GM19023 (cell line): ENCODE results near the gene LTO1.

ENCODE experiments used
- ATAC-seq: cut with Tn5 transposase; IDR thresholded peaks from one replicate; pipeline ENCODE4 v1.9.1; 2021; ENCODE audit warnings: mild to moderate bottlenecking, moderate library complexity; ENCODE audit not compliant: unreplicated experiment

Gene LTO1

GRCh38 chr11:69674886-69675714 is at the start of gene LTO1:
LTO1 (minus strand) TSS chr11:69675353; CDS start chr11:69675239, 114 bp downstream.
- ATAC-seq: peak; percentile 93

- no peak for ATAC-seq
Measured at GRCh38 chr11:69721745-69722144, 46.6 kb upstream of the LTO1 start.

- ATAC-seq: no peak
Measured at GRCh38 chr11:69721106-69721505, 46.0 kb upstream of the LTO1 start.

GRCh38 chr11:69718912-69719311 is 43.8 kb upstream of the LTO1 start:
- no peak for ATAC-seq

GRCh38 chr11:69718147-69718546 is 43.0 kb upstream of the LTO1 start:
- no peak for ATAC-seq

- ATAC-seq: no peak
Measured at GRCh38 chr11:69716891-69717747, 42.0 kb upstream of the LTO1 start.

GRCh38 chr11:69716099-69716498 is 40.9 kb upstream of the LTO1 start:
- no peak for ATAC-seq

GRCh38 chr11:69715446-69715845 is 40.3 kb upstream of the LTO1 start:
- ATAC-seq: no peak

GRCh38 chr11:69711822-69712801 is 37.0 kb upstream of the LTO1 start:
- ATAC-seq: no peak

- ATAC-seq: no peak
Measured at GRCh38 chr11:69708736-69709401, 33.7 kb upstream of the LTO1 start.

GRCh38 chr11:69707176-69707575 is 32.0 kb upstream of the LTO1 start:
- ATAC-seq: no peak

GRCh38 chr11:69705901-69706787 is 31.0 kb upstream of the LTO1 start:
- ATAC-seq: no peak

- no peak for ATAC-seq
Measured at GRCh38 chr11:69705351-69705811, 30.2 kb upstream of the LTO1 start.

GRCh38 chr11:69704508-69705253 is 29.5 kb upstream of the LTO1 start:
- ATAC-seq: no peak

- no peak for ATAC-seq
Measured at GRCh38 chr11:69703768-69704507, 28.8 kb upstream of the LTO1 start, which contains the start of gene FGF19. FGF19 (minus strand) TSS chr11:69704022; CDS start chr11:69703876, 146 bp downstream.

- no peak for ATAC-seq
Measured at GRCh38 chr11:69703453-69703767, 28.3 kb upstream of the LTO1 start.

- ATAC-seq: no peak
Measured at GRCh38 chr11:69702769-69703452, 27.8 kb upstream of the LTO1 start.
